GM21528 (cell line): ENCODE data around the gene EDIL3.

Source experiments
- ATAC-seq: cut with Tn5 transposase; IDR thresholded peaks from one replicate; pipeline ENCODE4 v1.9.1; 2021; ENCODE audit warnings: mild to moderate bottlenecking, moderate library complexity; ENCODE audit not compliant: unreplicated experiment, low FRiP score

Gene EDIL3

GRCh38 chr5:83924171-83924570 lies 460.5 kb downstream of the EDIL3 start:
- no peak for ATAC-seq

GRCh38 chr5:83922699-83923098 lies 462.0 kb downstream of the EDIL3 start:
- ATAC-seq, result no peak

DNA sequence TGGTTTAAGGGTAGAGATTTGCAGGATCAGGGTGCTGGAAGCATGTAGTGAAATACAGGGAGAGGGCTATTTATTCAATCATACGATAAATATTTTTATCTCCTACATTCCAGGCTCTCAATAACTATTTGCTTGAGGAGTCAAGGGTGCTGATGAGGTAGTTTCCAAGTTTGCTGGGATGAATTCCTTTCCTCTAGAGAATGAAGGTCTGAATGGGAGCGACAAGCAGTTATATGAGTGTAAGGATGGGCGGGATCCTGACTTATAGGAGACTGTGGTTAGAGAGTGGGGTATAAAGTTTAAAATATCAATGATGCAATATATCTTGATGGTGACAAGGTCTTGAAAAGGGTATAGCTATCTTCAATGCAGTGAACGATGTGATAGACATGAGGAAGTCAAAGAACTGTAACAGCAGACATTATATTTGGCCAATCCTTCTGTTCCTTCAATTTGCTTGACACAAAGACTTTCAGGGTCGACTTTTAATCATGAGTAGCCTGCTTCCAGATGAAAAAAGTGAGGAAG lies 462.9 kb downstream of the EDIL3 start:
- ATAC-seq, result no peak

- ATAC-seq, result no peak
Observed at GRCh38 chr5:83919071-83920041, 465.3 kb downstream of the EDIL3 start.

DNA sequence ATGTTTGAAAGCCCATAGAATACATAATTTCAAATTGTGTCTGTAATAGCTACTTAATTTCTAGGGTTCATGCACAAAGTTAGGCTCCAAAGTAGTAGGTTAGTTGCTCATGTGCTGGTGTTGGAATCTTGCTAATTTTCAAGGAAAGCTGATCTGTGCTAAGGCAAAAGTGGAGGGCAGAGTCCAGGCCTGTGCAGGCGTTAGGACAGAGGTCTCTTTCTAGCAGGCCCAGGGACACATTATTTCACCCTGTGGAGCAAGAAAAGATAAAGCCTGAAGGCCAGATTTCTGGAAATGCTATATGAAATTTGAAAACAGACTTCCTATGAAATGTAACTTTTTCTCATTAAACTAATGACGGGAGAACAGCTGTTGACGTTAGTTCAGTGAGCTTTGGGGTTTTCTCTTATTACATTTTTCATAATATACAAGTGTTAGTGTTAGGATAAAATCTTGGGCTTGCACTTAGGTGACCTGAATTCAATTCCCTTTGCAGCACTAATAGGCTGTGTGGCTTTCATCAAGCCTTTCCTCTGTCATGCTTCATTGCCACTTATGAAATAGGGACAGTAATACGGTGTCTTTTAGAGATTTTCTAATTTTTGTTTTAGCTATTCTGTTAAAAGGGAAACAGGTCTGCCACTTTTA lies 467.3 kb downstream of the EDIL3 start:
- no peak for ATAC-seq

DNA sequence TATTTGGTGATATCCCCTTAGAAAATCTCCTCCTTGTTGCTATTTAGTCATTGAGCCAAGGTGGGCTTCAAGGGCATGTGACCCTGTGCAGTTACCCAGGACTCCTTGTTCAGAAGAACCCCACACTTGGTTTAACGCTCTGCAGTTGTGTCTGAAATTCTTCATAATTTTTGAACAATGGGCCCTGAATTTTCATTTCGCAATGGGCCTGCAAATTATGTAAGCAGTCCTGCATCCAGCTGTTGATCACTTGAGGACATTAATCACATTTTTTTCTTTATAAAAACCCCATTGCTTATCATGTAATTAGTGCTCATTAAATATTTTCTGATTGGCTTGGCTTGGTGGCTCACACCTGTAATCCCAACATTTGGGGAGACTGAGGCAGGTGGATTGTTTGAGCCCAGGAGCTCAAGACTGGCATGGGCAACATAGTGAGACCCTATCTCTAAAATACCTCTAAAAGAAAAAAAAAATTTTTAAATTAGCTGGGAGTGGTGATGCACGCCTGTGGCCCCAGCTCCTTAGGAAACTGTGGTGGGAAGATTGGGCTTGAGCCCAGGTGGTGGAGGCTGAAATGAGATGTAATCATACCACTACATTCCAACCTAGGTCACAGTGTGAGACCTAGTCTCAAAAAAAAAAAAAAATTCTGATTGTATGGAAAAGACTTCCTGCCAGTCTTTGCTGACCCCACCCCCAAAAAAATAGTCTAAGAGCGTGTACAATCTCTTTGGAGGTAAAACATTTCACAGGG lies 469.8 kb downstream of the EDIL3 start:
- ATAC-seq, result no peak

GRCh38 chr5:83914199-83914598 lies 470.5 kb downstream of the EDIL3 start:
- ATAC-seq, result no peak

- no peak for ATAC-seq
Observed at GRCh38 chr5:83913593-83913992, 471.1 kb downstream of the EDIL3 start.

DNA sequence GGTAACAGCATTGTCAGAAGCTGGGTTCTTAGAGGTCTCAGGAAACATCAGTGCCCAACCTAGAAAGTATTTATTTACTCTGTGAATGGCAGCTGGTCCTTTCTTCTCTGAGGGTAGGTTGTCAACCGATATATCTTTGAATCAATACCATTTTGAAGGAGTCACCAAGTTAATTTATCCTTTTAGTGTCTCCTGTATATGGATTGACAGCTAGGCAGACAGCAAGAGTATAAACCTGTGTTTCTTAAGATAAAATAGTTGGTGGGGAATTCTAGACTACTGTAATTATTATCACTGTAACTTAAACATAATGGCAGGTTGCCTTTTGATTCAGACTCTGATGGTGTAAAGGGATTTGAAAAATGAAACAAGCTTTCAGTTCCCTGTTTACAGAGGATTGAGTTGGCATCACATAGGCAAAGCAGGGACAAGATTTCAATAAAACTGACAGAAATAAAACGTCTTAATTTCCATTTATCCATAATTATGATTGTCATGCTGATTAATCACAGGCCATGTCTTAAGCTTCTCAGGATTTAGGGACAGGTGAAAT lies 473.2 kb downstream of the EDIL3 start:
- no peak for ATAC-seq

DNA sequence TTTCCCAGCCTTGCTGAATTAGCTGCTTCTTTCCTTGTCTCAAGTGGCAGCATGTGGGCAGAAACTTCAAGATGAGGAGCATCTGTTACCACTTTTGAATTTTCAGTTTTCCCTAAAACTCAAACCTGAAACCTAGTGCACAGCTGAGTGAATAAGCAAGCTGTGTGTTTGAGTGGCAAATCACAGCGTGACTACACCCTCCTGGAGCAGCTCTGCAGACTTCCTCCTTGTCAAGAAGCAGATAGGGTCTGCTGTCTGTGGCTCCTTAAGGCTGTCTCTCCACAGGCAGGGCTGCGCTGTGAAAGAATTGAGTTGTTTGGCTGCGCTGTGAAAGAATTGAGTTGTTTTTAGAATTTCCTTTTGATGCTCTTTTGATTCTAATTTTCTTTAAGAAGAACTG lies 484.4 kb downstream of the EDIL3 start:
- ATAC-seq, result no peak

- no peak for ATAC-seq
Observed at GRCh38 chr5:83899326-83899970, 485.2 kb downstream of the EDIL3 start.

DNA sequence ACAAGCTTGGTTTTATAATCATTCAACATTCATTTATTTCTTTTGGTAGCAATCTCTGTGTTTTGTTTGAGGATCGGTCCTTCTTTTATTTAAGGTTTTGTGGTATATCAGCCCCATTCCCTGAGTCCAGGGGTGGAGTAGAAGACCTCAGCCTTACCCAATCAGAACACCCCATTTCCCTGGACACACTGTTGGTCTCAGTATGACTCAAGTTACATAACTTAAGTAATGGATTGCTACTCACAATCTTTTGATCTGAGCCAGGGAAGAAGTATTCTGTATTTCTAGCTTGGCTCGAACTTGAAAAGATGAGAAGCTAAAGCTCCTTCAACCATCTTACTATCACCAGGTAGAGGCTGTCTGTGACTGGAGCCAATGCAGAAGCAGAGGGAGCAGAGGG lies 488.8 kb downstream of the EDIL3 start:
- ATAC-seq, result no peak

DNA sequence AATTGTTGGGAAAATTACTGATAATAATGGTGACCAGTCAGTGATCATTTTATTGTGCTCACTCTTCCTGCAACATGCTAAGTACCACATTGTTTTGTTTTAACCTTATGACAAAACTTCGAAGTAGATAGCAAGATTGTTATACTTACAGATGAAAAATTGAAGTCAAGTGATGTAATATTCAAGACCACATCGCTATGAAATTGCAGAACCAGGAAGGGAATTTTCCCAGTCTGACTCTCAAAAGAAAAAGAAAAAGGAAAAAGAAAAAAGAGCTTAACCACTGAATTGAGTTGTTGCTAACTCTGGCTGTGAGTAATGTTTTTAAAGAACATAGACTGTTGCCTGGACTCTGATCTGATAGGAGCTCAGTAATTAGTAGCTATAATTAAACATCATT lies 493.4 kb downstream of the EDIL3 start:
- ATAC-seq, result no peak
